ENCODE results near the gene OSBPL9. TPM values are rescaled to one million over a fixed set of nuclear protein-coding genes. Genes with fewer than 3 reads are reported as not detected.
A peak's percentile ranks its signal among the peaks of the same experiment; 100 is the strongest.
"Not testable (repeated sequence)": the region's sequence is repeated elsewhere in the genome, so short reads cannot be mapped to it uniquely, and the experiment has no call there.

Gene OSBPL9
- total RNA-seq, 4 donors from 2014 or later, result 65.8 to 206 (median 136) TPM

DNA sequence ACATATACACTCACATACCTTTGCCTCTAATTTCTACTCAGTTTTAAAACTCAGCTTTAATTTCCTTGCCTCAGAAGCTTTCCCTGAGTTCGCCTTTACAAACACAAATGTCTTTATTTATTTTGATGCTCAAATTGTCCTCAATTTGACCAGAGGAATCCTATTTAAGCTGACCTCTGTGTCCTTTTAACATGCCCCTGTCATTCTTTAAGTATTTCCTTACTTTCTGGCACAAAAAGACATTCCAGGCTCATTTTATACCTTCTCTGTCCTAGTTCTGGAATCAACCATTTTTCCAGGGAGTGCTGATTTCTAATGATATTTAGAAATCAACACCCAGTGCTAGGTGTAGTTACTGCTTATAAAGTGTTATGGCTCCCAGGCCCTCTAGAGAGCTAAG, 82.5 kb downstream of the OSBPL9 start:
- no peaks in the 10 kb centered on the region for H3K36me3 ChIP-seq
- peaks cover 39 to 47% of the 10 kb centered on the region in 2 donors for H3K4me1 ChIP-seq
- ATAC-seq (no peak), DNase-seq (no peak)
- in situ Hi-C loops (cut with MboI; ENCODE audit: low sequenced_read_pairs in 4 of 4), result no loop called here
- H3K9me3 ChIP-seq, result no peaks in the 10 kb centered on the region
- no peak overlapping the region for H3K4me3 ChIP-seq
- intact Hi-C loops (cut with DNase I; ENCODE audit: low total_unique reads), result no loop called here
- H3K27ac ChIP-seq, result peak overlapping the region in 2 of 4 donors; percentile 8 to 21
- no peaks in the 10 kb centered on the region for H3K27me3 ChIP-seq
- TF ChIP-seq, protein P1, sequence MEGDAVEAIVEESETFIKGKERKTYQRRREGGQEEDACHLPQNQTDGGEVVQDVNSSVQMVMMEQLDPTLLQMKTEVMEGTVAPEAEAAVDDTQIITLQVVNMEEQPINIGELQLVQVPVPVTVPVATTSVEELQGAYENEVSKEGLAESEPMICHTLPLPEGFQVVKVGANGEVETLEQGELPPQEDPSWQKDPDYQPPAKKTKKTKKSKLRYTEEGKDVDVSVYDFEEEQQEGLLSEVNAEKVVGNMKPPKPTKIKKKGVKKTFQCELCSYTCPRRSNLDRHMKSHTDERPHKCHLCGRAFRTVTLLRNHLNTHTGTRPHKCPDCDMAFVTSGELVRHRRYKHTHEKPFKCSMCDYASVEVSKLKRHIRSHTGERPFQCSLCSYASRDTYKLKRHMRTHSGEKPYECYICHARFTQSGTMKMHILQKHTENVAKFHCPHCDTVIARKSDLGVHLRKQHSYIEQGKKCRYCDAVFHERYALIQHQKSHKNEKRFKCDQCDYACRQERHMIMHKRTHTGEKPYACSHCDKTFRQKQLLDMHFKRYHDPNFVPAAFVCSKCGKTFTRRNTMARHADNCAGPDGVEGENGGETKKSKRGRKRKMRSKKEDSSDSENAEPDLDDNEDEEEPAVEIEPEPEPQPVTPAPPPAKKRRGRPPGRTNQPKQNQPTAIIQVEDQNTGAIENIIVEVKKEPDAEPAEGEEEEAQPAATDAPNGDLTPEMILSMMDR (IDR thresholded peaks at IDR 0.05 in 4 of 5, conservative IDR thresholded peaks at IDR 0.05 in 1 of 5), result no peak
- TF ChIP-seq POLR2A (IDR thresholded peaks at IDR 0.05), result no peak

DNA sequence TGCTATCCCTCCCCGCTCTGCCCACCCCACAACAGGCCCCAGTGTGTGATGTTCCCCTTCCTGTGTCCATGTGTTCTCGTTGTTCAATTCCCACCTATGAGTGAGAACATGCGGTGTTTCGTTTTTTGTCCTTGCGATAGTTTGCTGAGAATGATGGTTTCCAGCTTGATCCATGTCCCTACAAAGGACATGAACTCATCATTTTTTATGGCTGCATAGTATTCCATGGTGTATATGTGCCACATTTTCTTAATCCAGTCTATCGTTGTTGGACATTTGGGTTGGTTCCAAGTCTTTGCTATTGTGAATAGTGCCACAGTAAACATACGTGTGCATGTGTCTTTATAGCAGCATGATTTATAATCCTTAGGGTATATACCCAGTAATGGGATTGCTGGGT, 84.9 kb downstream of the OSBPL9 start:
- DNase-seq; H3K9me3 ChIP-seq; ATAC-seq; H3K27ac ChIP-seq; H3K36me3 ChIP-seq; H3K4me3 ChIP-seq; intact Hi-C loops (cut with DNase I; ENCODE audit: low total_unique reads); H3K27me3 ChIP-seq; in situ Hi-C loops (cut with MboI; ENCODE audit: low sequenced_read_pairs in 4 of 4): not testable (repeated sequence)
- H3K4me1 ChIP-seq, result peaks cover 22 to 30% of the 10 kb centered on the region in 2 donors

DNA sequence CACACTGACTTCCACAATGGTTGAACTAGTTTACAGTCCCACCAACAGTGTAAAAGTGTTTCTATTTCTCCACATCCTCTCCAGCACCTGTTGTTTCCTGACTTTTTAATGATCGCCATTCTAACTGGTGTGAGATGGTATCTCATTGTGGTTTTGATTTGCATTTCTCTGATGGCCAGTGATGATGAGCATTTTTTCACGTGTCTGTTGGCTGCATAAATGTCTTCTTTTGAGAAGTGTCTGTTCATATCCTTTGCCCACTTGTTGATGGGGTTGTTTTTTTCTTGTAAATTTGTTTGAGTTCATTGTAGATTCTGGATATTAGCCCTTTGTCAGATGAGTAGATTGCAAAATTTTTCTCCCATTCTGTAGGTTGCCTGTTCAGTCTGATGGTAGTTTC, 85.3 kb downstream of the OSBPL9 start:
- H3K36me3 ChIP-seq; ATAC-seq; intact Hi-C loops (cut with DNase I; ENCODE audit: low total_unique reads); H3K9me3 ChIP-seq; H3K27ac ChIP-seq; DNase-seq; H3K27me3 ChIP-seq; H3K4me3 ChIP-seq; in situ Hi-C loops (cut with MboI; ENCODE audit: low sequenced_read_pairs in 4 of 4): not testable (repeated sequence)
- peaks cover 26 to 29% of the 10 kb centered on the region in 2 donors for H3K4me1 ChIP-seq

DNA sequence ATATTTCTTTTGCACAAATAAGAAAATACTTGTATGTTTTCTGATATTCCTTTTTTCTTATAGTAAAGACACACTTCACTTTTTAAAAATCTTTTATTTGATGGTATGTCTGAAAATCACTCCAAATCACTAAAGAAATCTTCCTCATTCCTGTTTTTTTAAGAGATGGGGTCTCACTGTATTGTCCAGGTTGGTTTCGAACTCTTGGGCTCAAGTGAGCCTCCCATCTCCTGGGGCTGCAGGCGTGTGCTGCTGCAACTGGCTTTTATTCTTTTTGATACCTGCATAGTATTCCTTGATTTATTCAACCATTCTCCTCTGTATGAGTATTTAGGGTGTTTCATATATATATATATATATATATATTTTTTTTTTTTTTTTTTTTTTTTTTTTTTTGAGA, 88.1 kb downstream of the OSBPL9 start:
- H3K9me3 ChIP-seq, result no peaks in the 10 kb centered on the region
- no peak for ATAC-seq
- TF ChIP-seq, protein P1 (IDR thresholded peaks at IDR 0.05 in 4 of 5, conservative IDR thresholded peaks at IDR 0.05 in 1 of 5), result no peak
- no peak for TF ChIP-seq POLR2A (IDR thresholded peaks at IDR 0.05)
- in situ Hi-C loops (cut with MboI; ENCODE audit: low sequenced_read_pairs in 4 of 4) (no loop called here), intact Hi-C loops (cut with DNase I; ENCODE audit: low total_unique reads) (no loop called here)
- no peak for DNase-seq
- no peak overlapping the region for H3K4me3 ChIP-seq
- no peaks in the 10 kb centered on the region for H3K27me3 ChIP-seq
- H3K36me3 ChIP-seq, result no peaks in the 10 kb centered on the region
- no peak overlapping the region for H3K27ac ChIP-seq
- H3K4me1 ChIP-seq, result peaks cover 14 to 19% of the 10 kb centered on the region in 2 donors

DNA sequence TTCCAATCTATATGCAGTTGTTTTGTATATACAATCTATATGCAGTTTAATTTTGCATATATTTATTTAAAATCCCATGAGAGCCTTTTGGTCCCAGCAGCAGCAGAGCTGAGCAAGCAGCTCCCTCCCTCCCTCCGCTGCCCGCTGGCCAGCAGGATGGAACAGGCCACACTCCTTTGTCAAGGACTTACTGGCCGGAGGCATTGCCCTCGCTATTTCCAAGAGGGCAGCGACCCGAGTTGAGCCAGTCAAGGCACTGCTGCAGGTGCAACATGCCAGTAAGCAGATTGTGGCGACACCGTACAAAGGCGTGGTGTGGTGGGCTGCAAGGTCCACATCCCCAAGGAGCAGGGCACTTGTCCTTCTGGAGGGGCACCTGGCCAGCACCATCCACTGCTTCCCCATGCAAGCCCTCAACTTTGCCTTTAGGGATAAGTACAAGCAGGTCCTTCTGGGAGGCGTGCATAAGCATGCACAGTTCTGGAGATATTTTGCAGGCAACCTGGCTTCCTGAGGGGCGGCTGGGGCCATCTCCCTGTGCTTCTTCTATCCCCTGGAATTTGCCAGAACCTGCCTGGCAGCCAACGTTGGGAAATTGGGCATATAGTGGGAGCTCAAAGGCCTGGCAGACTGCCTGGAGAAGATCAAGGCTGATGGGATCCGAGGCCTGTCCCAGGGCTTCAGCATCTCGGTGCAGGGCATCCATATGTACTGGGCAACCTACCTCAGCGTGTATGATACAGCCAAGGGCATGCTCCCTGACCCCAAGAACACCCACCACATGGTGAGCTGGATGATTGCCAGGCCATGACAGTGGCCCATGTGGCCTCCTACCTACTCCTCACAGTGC, 92.2 kb downstream of the OSBPL9 start:
- DNase-seq (no peak), ATAC-seq (peak in 1 of 2 donors; percentile 25)
- no peaks in the 10 kb centered on the region for H3K27me3 ChIP-seq
- H3K9me3 ChIP-seq, result no peaks in the 10 kb centered on the region
- intact Hi-C loops (cut with DNase I; ENCODE audit: low total_unique reads) (no loop called here), in situ Hi-C loops (cut with MboI; ENCODE audit: low sequenced_read_pairs in 4 of 4) (no loop called here)
- peaks cover 14 to 19% of the 10 kb centered on the region in 2 donors for H3K4me1 ChIP-seq
- no peak overlapping the region for H3K27ac ChIP-seq
- H3K36me3 ChIP-seq, result no peaks in the 10 kb centered on the region
- TF ChIP-seq, protein P1 (IDR thresholded peaks at IDR 0.05 in 4 of 5, conservative IDR thresholded peaks at IDR 0.05 in 1 of 5), result no peak
- no peak for TF ChIP-seq POLR2A (IDR thresholded peaks at IDR 0.05)
- no peak overlapping the region for H3K4me3 ChIP-seq
